IPS-18c (cell line): Measurements from ENCODE around the gene SPINT2.

Experiments used
- H3K4me3 ChIP-seq: 2 replicates; pipeline ENCODE4 v1.7.0; 2013; ENCODE audit warnings: low read depth, mild to moderate bottlenecking, low read length, moderate library complexity; ENCODE audit not compliant: insufficient read depth
- H3K9me3 ChIP-seq: one replicate; pipeline ENCODE4 v1.6.1; 2013; ENCODE audit warnings: mild to moderate bottlenecking, low read length, moderate library complexity; ENCODE audit not compliant: control insufficient read depth, insufficient read depth

Gene SPINT2

GRCh38 chr19:38304866-38305429, 40.6 kb downstream of the SPINT2 start:
- Histone ChIP-seq H3K4me3 (peak overlapping the region; percentile 64), H3K9me3 (no peaks in the 10 kb centered on the region)

- no peak overlapping the region for H3K4me3 ChIP-seq
- no peaks in the 10 kb centered on the region for H3K9me3 ChIP-seq
Observed at GRCh38 chr19:38306236-38306635, 41.9 kb downstream of the SPINT2 start.

DNA sequence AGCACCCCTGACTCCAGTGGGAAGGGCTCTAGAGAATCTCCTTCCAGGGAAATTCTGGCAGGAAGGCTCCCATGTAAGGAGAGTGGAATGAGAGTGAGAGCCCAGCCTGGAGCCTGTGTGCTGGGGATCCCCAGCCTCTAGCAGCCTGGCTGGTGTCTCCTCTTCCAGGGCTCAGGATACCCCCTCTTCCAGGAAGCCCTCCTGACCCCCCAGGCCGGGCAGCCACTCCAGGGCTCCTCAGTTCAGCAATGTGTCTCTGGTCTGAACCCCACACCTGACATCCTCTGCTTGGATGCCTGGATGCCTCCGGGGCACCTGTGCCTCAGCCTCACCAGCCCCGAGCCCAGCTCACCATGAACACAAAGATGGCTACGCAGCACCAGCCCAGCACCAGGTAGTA, 42.7 kb downstream of the SPINT2 start:
- H3K9me3 ChIP-seq = no peaks in the 10 kb centered on the region
- no peak overlapping the region for H3K4me3 ChIP-seq

GRCh38 chr19:38307597-38307996, 43.2 kb downstream of the SPINT2 start:
- Histone ChIP-seq H3K9me3 (no peaks in the 10 kb centered on the region), H3K4me3 (no peak overlapping the region)

- H3K4me3 ChIP-seq = no peak overlapping the region
- H3K9me3 ChIP-seq = no peaks in the 10 kb centered on the region
Observed at GRCh38 chr19:38308006-38308766, 43.8 kb downstream of the SPINT2 start.

- no peak overlapping the region for H3K4me3 ChIP-seq
- H3K9me3 ChIP-seq = no peaks in the 10 kb centered on the region
Observed at GRCh38 chr19:38308926-38309614, 44.7 kb downstream of the SPINT2 start.

DNA sequence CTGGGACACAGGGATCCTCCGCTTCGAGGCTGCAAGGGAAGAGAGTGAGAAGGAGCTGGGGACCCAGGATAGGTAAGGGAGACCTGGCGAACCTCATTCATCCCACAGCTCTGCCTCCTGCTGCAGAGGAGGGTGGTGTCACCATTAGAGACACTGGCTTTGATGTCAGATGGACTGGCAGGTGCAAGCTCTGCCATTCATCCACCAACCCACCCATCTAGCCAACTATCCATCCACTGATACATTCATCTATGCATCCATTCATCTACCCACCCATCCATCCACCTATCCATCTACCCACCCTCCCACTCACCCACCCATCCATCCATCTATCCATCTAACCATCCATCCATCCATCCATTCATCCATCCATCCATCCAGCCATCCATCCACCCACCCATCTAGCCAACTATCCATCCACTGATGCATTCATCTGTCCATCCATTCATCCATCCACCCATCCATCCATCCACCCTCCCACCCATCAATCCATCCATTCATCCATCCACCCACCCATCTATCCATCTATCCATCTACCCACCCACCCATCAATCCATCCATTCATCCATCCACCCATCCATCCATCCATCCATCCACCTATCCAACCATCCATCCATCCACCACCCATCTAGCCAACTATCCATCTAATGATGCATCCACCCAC, 45.4 kb downstream of the SPINT2 start:
- Histone ChIP-seq H3K4me3 (no peak overlapping the region), H3K9me3 (no peaks in the 10 kb centered on the region)

DNA sequence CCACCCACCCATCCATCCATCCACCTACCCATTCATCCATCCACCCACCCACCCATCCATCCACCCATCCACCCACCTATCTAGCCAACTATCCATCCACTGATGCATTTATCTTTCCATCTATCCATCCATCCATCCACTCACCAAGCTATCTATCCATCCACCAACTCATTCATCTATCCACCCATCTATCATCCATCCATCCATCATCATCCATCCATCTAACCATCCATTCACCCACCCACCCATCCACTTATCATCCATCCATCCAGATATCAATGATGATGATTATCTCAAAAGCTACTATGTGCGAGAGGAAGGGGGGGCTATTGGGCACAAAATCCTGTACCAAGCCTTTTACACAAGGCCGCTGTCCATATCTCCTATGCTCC, 45.9 kb downstream of the SPINT2 start:
- H3K4me3 ChIP-seq = no peak overlapping the region
- no peaks in the 10 kb centered on the region for H3K9me3 ChIP-seq

GRCh38 chr19:38310986-38311385, 46.6 kb downstream of the SPINT2 start:
- H3K4me3 ChIP-seq = no peak overlapping the region
- H3K9me3 ChIP-seq = no peaks in the 10 kb centered on the region

GRCh38 chr19:38315657-38316476, 51.5 kb downstream of the SPINT2 start, which contains the start of gene YIF1B:
Gene YIF1B (minus strand): TSS chr19:38315947. CDS start chr19:38315917, 30 bp downstream.
- no peaks in the 10 kb centered on the region for H3K9me3 ChIP-seq
- peak within 1 kb of the TSS; percentile 77 for H3K4me3 ChIP-seq

DNA sequence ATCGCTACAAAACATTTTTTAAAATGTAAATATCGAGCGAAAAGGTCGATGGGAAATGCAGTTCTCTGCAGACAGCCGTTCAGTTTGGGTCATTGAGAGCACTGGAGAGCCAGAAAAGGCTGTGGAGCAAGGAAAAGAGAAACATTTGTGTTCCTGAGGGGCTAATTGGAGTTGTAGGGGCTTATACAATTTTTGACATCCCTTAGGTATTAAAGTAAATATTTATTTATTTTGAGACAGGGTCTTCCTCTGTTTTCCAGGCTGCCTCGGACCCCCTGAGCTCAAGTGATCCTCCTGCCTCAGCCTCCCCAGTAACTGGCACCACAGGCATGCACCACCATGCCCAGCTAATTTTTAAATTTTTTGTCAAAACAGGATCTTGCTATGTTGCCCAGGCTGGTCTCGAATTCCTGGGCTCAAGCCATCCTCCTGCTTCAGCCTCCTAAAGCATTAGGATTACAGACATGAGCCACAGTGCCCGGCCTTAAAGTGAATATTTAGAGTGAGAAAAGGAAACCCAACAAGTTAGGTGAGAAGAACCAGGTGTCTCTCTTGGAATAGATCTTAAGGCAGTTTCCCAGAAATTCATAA, 52.2 kb downstream of the SPINT2 start:
- H3K9me3 ChIP-seq = no peaks in the 10 kb centered on the region
- H3K4me3 ChIP-seq = peak overlapping the region; percentile 47

GRCh38 chr19:38317104-38317612, 52.8 kb downstream of the SPINT2 start:
- Histone ChIP-seq H3K4me3 (no peak overlapping the region), H3K9me3 (no peaks in the 10 kb centered on the region)

- Histone ChIP-seq H3K9me3 (no peaks in the 10 kb centered on the region), H3K4me3 (no peak overlapping the region; the same call in 1 of the 2 replicates)
Observed at GRCh38 chr19:38318660-38319059, 54.3 kb downstream of the SPINT2 start.

DNA sequence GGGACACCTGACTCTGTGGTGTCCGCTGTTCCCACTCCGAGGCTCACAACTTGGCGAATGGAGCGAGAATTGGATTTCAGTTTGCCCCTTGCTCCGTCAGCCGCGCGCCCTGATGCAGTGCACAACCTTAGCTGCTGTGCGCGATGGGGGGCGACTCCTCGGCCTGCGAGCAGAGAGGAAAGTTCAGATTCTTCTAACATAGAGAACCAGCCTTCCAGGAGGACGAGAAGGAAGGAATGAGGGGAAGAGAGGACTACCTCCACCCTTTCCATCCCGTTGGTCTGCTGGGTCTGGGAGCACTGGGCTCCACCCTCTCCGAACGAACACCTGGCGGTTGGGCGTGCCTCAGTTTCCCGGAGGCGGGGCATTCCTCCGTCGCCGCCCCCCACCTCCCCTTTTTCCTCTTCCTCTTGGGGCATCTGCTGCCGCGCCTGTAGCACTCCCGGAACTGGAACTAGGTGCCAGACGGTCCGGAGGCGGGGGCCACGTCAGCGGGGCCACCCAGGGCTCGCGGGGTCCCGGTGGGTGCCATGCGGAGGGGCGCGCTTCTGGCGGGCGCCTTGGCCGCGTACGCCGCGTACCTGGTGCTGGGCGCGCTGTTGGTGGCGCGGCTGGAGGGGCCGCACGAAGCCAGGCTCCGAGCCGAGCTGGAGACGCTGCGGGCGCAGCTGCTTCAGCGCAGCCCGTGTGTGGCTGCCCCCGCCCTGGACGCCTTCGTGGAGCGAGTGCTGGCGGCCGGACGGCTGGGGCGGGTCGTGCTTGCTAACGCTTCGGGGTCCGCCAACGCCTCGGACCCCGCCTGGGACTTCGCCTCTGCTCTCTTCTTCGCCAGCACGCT, 55.3 kb downstream of the SPINT2 start, which contains the start of gene KCNK6:
Gene KCNK6, plus strand, starts transcription at position 425 of the 838 bp plus-strand sequence. Its CDS starts 106 bp downstream, at position 531.
- no peaks in the 10 kb centered on the region for H3K9me3 ChIP-seq
- H3K4me3 ChIP-seq = peak within 1 kb of the TSS; percentile 71

DNA sequence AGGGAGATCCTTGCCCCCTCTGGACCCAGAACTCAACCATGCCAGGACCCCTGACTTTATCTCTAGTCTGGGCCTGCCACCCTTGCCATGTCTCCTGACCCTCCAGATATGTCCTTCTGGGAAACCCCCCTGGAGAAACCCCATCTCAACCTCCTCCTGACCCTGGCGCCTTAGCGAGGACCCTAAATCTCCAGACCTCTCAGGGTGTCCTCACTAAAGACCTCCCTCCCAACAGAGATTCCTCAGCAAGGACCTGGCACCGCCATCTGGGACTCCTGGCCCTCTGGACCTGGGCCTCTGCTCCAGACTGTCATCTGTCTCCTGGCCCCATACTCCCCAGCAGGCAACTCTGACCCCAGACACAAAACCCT, 56.6 kb downstream of the SPINT2 start:
- no peaks in the 10 kb centered on the region for H3K9me3 ChIP-seq
- H3K4me3 ChIP-seq = no peak overlapping the region; the same call in 1 of the 2 replicates
